ENCODE data around the gene SAMSN1.

Gene SAMSN1

GRCh38 chr21:14535702-14536101, 10.4 kb downstream of the SAMSN1 start:
- Histone ChIP-seq H3K27ac (ENCODE audit: low read depth, low read length, poor library complexity, severe bottlenecking) (no peak overlapping the region), H3K27me3 (ENCODE audit: insufficient read depth, low read length) (no peaks in the 10 kb centered on the region), H2AFZ (ENCODE audit: low read length) (no peak overlapping the region), H3K9ac (ENCODE audit: low read length) (no peak overlapping the region), H3K4me1 (ENCODE audit: insufficient read depth, low read length, severe bottlenecking) (peaks cover 34% of the 10 kb centered on the region), H3K9me2 (ENCODE audit: low read depth, low read length) (no peaks in the 10 kb centered on the region), H3F3A (ENCODE audit: insufficient read depth, low read length) (no peaks in the 10 kb centered on the region), H3K4me3 (ENCODE audit: low read depth, low read length, poor library complexity, severe bottlenecking) (no peak overlapping the region), H3K4me2 (ENCODE audit: low read length) (no peak overlapping the region), H3K79me2 (ENCODE audit: insufficient read depth, low read length) (peaks cover 15% of the 10 kb centered on the region), H4K20me1 (ENCODE audit: insufficient read depth, low read length) (no peaks in the 10 kb centered on the region), H3K36me3 (ENCODE audit: insufficient read depth, low read length) (no peaks in the 10 kb centered on the region), H3K9me3 (ENCODE audit: low read length) (peaks cover 6% of the 10 kb centered on the region; the same call in 1 of the 2 replicates)
- TF ChIP-seq, protein P1, sequence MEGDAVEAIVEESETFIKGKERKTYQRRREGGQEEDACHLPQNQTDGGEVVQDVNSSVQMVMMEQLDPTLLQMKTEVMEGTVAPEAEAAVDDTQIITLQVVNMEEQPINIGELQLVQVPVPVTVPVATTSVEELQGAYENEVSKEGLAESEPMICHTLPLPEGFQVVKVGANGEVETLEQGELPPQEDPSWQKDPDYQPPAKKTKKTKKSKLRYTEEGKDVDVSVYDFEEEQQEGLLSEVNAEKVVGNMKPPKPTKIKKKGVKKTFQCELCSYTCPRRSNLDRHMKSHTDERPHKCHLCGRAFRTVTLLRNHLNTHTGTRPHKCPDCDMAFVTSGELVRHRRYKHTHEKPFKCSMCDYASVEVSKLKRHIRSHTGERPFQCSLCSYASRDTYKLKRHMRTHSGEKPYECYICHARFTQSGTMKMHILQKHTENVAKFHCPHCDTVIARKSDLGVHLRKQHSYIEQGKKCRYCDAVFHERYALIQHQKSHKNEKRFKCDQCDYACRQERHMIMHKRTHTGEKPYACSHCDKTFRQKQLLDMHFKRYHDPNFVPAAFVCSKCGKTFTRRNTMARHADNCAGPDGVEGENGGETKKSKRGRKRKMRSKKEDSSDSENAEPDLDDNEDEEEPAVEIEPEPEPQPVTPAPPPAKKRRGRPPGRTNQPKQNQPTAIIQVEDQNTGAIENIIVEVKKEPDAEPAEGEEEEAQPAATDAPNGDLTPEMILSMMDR (IDR thresholded peaks at IDR 0.05; ENCODE audit: low read length) = no peak
- no peak for TF ChIP-seq EZH2 (IDR thresholded peaks at IDR 0.05; ENCODE audit: borderline replicate concordance, low read length)

DNA sequence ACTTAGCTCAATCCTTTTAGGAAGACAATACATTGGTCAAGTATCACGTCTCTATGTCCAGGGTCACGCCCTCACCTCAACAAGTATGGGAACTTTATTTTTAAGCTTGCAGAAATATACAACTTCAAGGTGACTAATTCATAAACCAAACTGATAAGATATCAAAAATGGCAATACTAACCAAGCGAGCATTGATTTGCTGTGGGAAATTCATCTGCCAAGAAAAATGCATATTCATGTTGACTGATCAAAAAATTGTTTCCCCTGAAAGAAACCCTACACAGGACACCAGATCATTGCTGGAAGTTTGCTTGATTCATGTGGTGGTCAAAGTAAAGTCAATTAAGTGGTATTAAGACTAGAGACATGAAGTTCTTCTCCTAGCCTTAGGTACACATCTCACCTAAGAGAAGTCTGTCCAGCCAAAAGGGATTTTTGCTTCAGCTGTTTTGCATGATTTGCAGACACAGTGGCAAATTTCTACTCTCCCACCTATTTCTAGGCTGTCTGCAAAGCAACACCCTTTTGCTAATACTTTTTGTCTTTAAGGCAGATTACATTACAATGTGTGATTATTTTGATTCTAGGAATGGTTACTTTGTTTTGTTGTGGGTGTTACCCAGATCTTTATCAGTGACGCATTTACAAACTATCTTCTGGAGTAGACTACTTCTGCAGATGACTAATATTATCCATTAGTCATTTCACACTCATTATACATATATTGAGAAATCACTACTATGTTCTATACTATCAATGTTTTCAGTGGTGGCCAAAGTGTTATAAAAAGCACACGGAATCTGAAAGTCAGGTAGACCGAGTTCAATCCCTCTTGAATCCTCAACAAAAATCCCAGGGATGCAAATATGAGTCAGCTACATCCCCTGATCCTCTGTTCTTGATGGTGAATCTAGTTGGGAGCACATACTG, 12.4 kb downstream of the SAMSN1 start:
- TF ChIP-seq, protein P1 (IDR thresholded peaks at IDR 0.05; ENCODE audit: low read length) = no peak
- no peak for TF ChIP-seq EZH2 (IDR thresholded peaks at IDR 0.05; ENCODE audit: borderline replicate concordance, low read length)
- Histone ChIP-seq H4K20me1 (ENCODE audit: insufficient read depth, low read length) (no peaks in the 10 kb centered on the region), H3K36me3 (ENCODE audit: insufficient read depth, low read length) (no peaks in the 10 kb centered on the region), H3K79me2 (ENCODE audit: insufficient read depth, low read length) (peaks cover 15% of the 10 kb centered on the region), H3F3A (ENCODE audit: insufficient read depth, low read length) (no peaks in the 10 kb centered on the region), H3K9me3 (ENCODE audit: low read length) (peaks cover 6% of the 10 kb centered on the region; the same call in 1 of the 2 replicates), H3K27me3 (ENCODE audit: insufficient read depth, low read length) (no peaks in the 10 kb centered on the region), H3K4me2 (ENCODE audit: low read length) (peak overlapping the region; percentile 52), H3K9ac (ENCODE audit: low read length) (0 out of 2 replicates have a peak overlapping the region, but pooled peaks have one; percentile 2), H3K4me1 (ENCODE audit: insufficient read depth, low read length, severe bottlenecking) (peaks cover 35% of the 10 kb centered on the region), H3K27ac (ENCODE audit: low read depth, low read length, poor library complexity, severe bottlenecking) (peak overlapping the region; percentile 57), H3K9me2 (ENCODE audit: low read depth, low read length) (no peaks in the 10 kb centered on the region), H3K4me3 (ENCODE audit: low read depth, low read length, poor library complexity, severe bottlenecking) (peak overlapping the region; percentile 18), H2AFZ (ENCODE audit: low read length) (no peak overlapping the region)

GRCh38 chr21:14531757-14532316, 14.3 kb downstream of the SAMSN1 start:
- no peaks in the 10 kb centered on the region for H4K20me1 ChIP-seq (ENCODE audit: insufficient read depth, low read length)
- peaks cover 7% of the 10 kb centered on the region for H3K79me2 ChIP-seq (ENCODE audit: insufficient read depth, low read length)
- H2AFZ ChIP-seq (ENCODE audit: low read length) = no peak overlapping the region
- H3K27ac ChIP-seq (ENCODE audit: low read depth, low read length, poor library complexity, severe bottlenecking) = peak overlapping the region; percentile 47
- no peak overlapping the region for H3K4me2 ChIP-seq (ENCODE audit: low read length)
- H3K9me3 ChIP-seq (ENCODE audit: low read length) = peaks cover 6% of the 10 kb centered on the region; the same call in 1 of the 2 replicates
- H3K9me2 ChIP-seq (ENCODE audit: low read depth, low read length) = no peaks in the 10 kb centered on the region
- H3K9ac ChIP-seq (ENCODE audit: low read length) = no peak overlapping the region
- H3K36me3 ChIP-seq (ENCODE audit: insufficient read depth, low read length) = no peaks in the 10 kb centered on the region
- H3K27me3 ChIP-seq (ENCODE audit: insufficient read depth, low read length) = no peaks in the 10 kb centered on the region
- H3K4me1 ChIP-seq (ENCODE audit: insufficient read depth, low read length, severe bottlenecking) = peaks cover 54% of the 10 kb centered on the region
- TF ChIP-seq, protein P1 (IDR thresholded peaks at IDR 0.05; ENCODE audit: low read length) = no peak
- no peak for TF ChIP-seq EZH2 (IDR thresholded peaks at IDR 0.05; ENCODE audit: borderline replicate concordance, low read length)
- H3F3A ChIP-seq (ENCODE audit: insufficient read depth, low read length) = no peaks in the 10 kb centered on the region
- no peak overlapping the region for H3K4me3 ChIP-seq (ENCODE audit: low read depth, low read length, poor library complexity, severe bottlenecking)

All from OCI-LY1 (cell line).